GM21717 (cell line): ENCODE measurements around the gene NPHS1.
"Not testable (repeated sequence)": the region's sequence is repeated elsewhere in the genome, so short reads cannot be mapped to it uniquely, and the experiment has no call there.

Experiments used
- ATAC-seq: cut with Tn5 transposase; IDR thresholded peaks from one replicate; pipeline ENCODE4 v1.9.1; 2021; ENCODE audit warnings: mild to moderate bottlenecking, moderate library complexity; ENCODE audit not compliant: unreplicated experiment

The NPHS1 gene

GRCh38 chr19:35879770-35880317 is 27.5 kb upstream of the NPHS1 start:
- no peak for ATAC-seq

- ATAC-seq = no peak
Measured at GRCh38 chr19:35879068-35879467, 26.8 kb upstream of the NPHS1 start.

GRCh38 chr19:35874392-35874930 is 22.2 kb upstream of the NPHS1 start:
- ATAC-seq = no peak

GRCh38 chr19:35872180-35872579 is 19.9 kb upstream of the NPHS1 start:
- no peak for ATAC-seq

GRCh38 chr19:35871611-35872010 is 19.3 kb upstream of the NPHS1 start:
- ATAC-seq = no peak

GRCh38 chr19:35870798-35871197 is 18.5 kb upstream of the NPHS1 start:
- no peak for ATAC-seq

GRCh38 chr19:35870124-35870736 is 17.9 kb upstream of the NPHS1 start:
- ATAC-seq = not testable (repeated sequence)

GRCh38 chr19:35869327-35870123 is 17.2 kb upstream of the NPHS1 start:
- ATAC-seq = no peak

GRCh38 chr19:35868823-35869326 is 16.6 kb upstream of the NPHS1 start:
- ATAC-seq = no peak

- no peak for ATAC-seq
Measured at GRCh38 chr19:35868172-35868822, 16.0 kb upstream of the NPHS1 start, which contains the start of gene APLP1. Gene APLP1, plus strand, starts transcription at chr19:35868574. Its CDS starts 63 bp downstream, at chr19:35868637.

GRCh38 chr19:35863018-35863417 is 10.7 kb upstream of the NPHS1 start:
- no peak for ATAC-seq

- no peak for ATAC-seq
Measured at GRCh38 chr19:35862528-35862927, 10.2 kb upstream of the NPHS1 start.

- no peak for ATAC-seq
Measured at GRCh38 chr19:35861640-35862160, 9.4 kb upstream of the NPHS1 start.

GRCh38 chr19:35860818-35861639 is 8.7 kb upstream of the NPHS1 start:
- ATAC-seq = no peak

GRCh38 chr19:35860436-35860817 is 8.1 kb upstream of the NPHS1 start:
- ATAC-seq = no peak

GRCh38 chr19:35859414-35859813 is 7.1 kb upstream of the NPHS1 start:
- no peak for ATAC-seq

GRCh38 chr19:35858311-35858710 is 6.0 kb upstream of the NPHS1 start:
- no peak for ATAC-seq

GRCh38 chr19:35856546-35857149 is 4.3 kb upstream of the NPHS1 start, which contains the start of gene KIRREL2:
Gene KIRREL2, plus strand, starts transcription at chr19:35856911. Its CDS starts 209 bp downstream, at chr19:35857120.
- ATAC-seq = no peak

GRCh38 chr19:35853038-35853756 is 893 bp upstream of the NPHS1 start:
- ATAC-seq = no peak
